HCEC 1CT (cell line): ENCODE data around the gene RPS27A.
"Not testable (repeated sequence)": the region's sequence is repeated elsewhere in the genome, so short reads cannot be mapped to it uniquely, and the experiment has no call there.

Experiments
- DNase-seq: peaks from one replicate; pipeline ENCODE4 v3.0.0-alpha.2; 2017

RPS27A gene

DNA sequence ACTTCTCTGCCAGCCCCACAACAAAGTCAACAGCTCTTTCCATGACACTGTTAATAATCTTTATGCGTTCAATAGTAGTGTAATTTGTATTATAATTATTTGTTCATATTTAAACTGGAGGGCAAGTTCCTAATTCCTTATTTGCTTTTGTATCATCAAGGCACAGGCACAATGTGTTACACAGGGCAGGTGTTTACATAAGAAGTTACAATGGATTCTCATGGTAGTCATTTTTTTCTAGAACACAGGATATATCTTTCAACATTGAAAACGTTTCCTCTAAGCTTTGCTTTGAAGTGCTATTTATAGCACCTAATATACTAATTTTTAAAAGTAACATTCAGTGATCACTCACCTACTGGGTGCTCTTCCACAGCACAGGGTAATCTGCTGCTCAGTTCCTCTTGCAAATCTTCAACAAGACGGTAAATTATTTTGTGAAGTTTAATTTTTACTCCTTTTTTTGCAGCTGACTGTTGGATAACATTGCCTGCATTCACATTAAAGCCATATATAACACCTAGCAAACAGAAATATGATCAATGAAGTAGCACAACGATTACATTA, 7.3 kb downstream of the RPS27A start:
- no peak for DNase-seq

DNA sequence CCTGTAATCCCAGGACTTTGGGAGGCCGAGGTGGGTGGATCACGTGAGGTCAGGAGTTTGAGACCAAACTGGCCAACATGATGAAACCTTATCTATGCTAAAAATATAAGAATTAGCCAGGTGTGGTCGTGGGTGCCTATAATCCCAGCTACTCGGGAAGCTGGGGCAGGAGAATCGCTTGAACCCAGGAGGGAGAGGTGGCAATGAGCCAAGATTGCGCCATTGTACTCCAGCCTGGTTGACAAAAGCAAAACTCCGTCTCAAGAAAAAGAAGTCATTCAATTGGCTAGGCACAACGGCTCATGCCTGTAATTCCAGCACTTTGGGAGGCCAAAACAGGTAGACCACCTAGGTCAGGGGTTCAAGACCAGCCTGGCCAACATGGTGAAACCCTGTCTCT, 9.1 kb downstream of the RPS27A start:
- DNase-seq: not testable (repeated sequence)

DNA sequence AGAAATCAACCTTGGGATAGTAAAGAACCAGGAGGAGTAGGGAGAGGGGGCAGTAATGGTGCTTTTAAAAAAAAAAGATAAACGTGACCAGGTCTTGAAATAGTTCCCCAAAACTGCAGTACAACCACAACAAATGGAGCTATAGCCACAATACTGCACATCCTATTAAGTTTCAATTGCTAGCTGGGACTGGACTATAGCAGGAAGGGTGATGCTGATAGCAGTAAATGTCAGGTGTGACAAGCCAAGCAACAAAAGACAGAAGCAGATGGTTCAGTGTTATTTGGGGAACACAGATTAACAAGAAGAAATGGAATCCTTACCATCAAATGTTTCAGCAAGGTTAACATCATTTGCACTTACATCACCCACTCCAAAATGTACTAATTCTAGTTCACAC, 10.1 kb downstream of the RPS27A start:
- DNase-seq: no peak

DNA sequence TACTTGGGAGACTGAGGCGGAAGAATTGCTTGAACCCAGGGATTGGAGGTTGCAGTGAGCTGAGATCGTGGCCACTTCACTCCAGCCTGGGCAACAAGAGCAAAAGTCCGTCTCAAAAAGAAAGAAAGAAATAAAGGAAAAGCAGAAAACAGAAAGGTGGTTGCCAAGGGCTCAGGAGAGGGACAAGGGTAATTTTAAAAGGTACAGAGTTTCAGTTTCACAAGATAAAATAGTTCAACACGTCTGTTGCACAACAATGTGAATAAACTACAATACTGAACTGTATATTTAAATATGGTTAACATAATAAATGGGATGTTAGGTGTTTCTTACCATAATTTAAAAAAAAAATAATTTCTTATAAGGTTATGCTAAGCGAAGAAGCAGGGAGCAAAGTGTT, 12.9 kb downstream of the RPS27A start:
- no peak for DNase-seq

DNA sequence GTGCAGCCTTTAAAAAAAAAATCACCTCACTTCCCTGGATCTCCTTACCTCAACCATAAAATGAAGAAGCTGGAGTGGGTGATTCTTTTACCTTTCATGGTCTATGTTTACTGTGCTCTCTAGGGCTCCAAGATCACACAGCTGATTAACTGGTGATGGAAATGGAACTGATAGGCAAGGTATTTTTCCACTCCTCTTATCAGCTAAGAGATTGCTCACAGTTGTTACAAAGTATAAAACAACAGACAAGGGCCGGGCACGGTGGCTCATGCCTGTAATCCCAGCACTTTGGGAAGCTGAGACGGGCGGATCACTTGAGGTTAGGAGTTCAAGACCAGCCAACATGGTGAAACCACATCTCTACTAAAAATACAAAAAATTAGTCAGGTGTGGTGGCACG, 14.5 kb downstream of the RPS27A start:
- DNase-seq: no peak

DNA sequence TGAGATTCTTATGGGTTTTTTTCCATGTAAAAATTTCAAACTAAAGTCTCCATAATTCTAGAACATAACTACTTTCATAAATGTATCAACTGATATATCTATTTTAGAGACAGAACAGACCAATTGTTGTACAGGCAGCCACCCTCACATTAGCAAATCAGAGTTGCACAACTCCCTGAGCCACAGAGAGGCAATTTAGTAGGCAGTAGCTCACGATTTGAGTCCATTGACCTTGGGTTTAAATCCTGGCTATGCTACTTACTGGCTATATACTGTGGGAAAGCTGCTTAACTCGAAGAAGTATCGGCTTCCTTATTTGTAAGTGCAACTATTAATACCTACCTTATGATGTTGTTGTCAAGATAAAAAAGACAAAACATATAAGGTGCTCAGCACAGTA, 20.3 kb downstream of the RPS27A start:
- DNase-seq: no peak

DNA sequence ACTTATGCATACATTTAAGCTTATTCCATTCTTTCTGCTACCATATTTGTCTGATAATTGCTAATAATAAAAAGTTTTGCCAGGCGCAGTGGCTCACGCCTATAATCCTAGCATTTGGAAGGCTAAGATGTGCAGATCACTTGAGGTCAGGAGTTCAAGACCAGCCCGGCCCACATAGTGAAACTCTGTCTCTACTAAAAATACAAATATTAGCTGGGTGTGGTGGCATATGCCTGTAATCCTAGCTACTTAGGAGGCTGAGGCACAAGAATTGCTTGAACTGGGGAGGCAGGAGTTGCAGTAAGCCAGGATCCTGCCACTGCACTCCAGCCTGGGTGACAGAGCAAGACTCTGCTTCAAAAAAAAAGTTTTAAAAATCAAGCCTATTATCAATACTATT, 27.1 kb downstream of the RPS27A start:
- not testable (repeated sequence) for DNase-seq

DNA sequence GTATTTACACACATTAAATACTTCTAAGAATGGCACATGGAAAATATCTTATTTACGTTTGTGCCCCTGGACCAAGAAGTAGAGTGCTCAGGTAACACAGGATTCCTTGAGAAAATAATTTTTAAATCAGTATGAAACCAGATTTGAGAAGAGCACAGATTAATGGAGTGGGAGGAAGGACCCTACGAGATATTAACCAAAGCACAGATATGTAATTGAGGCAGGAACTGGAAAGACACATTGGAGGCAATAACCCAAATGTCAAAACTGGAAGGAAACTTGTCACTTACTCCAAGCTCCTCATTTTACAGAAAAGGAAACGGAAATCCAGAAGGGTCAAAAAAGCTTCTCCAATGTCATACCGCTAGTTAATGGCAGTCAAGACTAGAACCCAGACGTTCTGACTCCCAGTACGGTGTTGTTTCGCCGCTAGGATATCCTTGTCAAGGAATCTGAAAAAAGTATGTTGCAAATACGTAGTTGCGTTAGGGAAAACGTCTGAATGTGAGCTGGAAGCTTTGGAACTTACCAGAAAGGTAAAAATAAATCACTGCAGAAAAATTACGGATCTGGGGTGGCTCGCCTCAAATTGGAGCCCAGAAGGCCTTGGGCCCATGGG, 35.9 kb downstream of the RPS27A start:
- DNase-seq: no peak

DNA sequence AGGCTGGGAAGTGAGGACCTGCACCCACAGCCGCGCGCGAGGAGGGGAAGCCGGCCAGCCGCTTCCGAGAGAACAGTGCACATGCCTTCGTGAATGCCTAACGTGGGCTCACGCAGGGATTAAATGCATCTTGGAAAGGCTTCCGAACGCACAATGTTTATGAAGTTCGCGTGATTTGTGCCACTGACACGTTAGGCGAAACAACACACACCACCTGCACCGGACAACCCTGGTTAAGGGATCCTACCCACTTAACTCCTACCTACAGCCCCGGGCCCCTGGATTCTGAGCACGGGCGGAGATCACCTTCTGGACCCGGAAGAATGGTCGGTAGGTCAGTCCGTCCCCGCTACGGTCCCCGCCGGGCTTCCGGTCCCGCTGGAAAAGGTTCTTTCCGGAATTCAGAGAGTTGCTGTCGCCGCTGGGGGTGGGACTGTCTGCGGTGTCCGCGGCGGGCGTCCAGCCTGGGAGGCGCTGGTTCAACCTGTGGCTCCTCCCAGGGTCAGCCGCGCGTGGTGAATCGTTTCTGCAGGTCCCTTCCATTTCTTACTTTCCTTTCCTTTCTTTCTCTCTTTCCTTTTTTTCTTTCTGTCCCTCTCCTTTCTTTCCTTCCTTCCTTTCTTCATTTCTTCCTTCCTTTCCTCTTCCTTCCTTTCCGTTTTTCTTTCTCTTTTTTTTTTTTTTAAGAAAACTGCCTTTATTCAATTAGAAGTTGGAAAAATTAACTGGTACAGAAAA, 36.6 kb downstream of the RPS27A start, which contains the start of gene MTIF2:
MTIF2 (minus strand) TSS at position 325 of the 738 bp plus-strand sequence. CDS start 5,373 bp downstream, outside the sequence.
- peak; percentile 95 for DNase-seq

DNA sequence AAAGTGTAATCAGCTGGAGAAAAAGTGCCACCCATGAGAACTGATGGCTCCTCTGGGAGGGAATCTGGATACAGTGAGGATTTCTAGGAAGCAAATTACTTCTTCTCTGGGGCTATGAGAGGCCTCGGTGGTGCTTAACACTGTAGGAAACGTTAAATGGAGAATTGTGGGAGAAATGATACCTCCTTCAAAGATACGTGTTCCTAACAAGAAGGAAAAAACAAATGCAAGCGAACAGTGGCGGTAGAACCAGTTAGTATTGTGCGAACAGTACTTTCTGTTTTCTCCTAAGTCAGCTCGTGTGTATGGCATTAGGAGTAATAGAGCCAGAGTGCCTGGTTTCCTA, 37.1 kb downstream of the RPS27A start:
- DNase-seq: no peak

DNA sequence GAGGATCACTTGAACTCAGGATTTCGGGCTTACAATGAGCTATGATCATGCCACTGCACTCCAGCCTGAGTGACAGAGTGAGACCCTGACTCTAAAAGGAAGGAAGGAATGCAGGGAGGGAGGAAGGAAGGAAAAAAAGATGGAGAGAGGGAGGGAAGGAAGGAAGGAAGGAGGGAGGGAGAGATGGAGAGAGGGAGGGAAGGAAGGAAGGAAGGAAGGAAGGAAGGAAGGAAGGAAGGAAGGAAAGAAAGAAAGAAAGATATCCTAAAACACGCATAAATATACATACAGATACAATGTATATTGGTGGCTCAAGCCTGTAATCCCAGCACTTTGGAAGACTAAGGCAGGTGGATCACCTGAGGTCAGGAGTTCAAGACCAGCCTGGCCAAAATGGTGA, 41.9 kb downstream of the RPS27A start:
- not testable (repeated sequence) for DNase-seq

DNA sequence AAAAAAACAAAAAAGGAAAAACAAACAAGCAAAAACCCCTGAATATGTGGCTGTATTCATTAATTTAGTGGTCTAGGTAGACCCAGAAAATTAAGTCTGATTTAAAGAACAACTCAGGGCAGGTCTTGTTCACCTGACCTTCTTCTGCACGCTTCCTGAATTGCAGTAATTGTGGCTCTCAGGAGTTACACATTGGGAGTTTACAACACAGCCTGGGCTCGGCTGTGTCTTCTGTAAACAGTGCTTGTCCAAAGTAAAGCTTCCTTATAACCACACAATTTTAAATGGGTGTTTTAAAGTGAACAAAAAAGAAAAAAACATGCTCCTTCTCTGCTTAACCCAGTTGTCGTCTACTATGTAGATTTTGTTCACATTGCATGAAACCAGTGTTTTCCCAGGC, 44.8 kb downstream of the RPS27A start:
- DNase-seq: no peak

DNA sequence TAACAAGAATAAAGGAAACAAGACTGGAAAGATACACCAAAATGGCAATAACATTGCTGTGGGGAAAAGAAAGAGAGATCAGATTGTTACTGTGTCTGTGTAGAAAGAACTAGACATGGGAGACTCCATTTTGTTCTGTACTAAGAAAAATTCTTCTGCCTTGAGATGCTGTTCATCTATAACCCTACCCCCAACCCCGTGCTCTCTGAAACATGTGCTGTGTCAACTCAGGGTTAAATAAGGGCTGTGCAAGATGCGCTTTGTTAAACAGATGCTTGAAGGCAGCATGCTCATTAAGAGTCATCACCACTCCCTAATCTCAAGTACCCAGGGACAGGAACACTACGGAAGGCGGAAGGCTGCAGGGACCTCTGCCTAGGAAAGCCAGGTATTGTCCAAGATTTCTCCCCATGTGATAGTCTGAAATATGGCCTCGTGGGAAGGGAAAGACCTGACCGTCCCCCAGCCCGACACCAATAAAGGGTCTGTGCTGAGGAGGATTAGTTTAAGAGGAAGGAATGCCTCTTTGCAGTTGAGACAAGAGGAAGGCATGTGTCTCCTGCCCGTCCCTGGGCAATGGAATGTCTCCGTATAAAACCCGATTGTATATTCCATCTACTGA, 46.8 kb downstream of the RPS27A start:
- DNase-seq: not testable (repeated sequence)

DNA sequence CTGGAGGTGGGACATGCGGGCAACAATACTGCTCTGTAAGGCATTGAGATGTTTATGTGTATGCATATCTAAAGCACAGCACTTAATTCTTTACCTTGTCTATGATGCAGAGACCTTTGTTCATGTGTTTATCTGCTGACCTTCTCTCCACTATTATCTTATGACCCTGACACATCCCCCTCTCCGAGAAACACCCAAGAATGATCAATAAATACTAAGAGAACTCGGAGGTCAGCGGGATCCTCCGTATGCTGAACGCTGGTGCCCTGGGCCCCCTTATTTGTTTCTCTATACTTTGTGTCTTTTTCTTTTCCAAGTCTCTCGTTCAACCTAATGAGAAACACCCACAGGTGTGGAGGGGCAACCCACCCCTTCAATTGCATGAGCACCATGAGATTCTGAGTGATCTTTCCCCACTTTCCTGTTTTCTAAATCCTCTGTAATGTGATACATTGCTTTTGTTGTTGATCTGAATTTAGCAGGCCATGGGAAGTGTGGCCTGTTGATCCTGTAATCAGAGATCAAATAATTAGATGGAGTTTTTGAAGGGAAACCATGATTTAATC, 47.5 kb downstream of the RPS27A start:
- DNase-seq: not testable (repeated sequence)

DNA sequence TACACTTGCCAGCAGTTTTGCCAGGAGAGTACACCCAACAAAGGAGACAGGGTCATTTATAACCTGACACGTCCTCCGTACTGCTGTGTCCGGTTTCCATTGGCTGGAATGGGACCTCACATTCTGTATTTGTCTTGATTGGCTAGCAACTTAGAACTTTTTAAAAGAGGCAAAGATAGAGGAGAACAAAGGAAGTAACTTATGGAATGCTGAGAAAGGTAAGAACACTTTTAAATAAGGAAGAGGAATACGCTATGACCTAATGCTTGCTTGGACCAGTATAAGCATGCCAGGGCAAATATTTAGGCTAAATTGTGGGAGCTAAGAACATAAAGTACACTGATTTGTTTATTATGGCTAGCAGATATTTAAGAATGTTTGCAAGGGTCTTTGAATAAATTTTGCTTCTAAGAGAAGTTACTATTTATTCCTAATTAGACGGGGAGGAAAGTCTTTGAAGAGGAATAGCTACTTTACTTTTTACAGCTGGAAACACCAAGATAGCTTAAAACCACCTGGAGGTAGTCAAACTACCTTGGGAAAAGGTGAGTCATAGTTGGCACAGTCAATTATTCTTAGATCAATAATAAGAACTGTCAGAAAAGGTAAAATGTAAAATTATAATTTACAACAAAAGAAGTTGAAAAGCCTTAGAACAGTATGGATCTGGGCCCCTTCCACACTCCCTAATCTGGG, 48.5 kb downstream of the RPS27A start:
- DNase-seq: not testable (repeated sequence)

DNA sequence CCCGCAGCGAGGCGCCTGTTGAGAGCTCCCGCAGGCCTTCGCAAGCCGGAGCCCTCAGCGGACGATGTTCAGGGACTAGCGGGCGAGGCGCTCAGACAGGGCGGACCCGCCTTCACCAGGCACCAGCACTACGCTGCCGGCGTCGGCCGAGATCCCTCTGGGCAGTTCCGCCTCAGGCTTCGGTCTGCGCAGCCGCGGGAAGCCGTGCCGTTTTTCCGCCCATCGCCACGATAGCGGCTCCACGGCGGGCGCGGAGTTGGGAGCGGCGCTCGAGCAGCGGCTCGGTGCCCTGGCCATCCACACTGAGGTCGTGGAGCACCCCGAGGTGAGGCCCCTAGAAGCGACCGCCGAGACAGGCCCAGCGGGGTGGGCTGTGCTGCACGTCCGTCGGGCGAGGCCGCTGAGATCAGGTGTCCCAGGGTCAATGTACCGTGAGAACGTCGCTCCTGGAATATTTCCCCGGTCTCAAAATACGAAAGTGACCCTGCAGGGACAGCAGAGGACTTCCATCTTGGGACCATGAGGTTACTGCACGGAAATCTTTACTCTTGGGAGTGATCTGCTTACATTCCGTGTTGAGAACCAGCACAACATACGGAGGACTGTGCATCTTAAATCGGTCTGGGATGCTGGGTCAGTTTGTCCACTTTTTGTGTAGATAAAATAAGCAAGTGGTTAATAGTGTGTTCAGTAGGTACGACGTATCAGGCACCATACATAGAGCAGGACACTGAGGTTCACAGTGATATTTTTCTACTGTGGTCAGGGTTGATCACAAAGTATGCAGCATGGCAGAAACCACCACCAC, 49.8 kb downstream of the RPS27A start:
- DNase-seq: peak; percentile 90

DNA sequence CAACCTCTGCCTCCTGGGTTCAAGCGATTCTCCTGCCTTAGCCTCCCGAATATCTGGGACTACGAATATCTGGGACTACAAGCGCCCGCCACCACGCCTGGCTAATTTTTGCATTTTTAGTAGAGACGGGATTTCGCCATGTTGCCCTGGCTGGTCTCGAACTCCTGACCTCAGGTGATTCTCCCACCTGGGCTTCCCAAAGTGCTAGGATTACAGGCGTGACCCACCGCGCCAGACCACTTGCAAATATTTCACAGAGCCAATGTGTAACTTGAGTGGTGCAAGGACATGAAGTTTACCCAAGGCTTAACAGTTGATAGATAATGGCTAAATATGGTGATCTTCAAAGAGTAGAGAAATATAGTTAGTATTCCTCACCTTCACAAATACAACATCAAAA, 50.6 kb downstream of the RPS27A start:
- no peak for DNase-seq
